CD4-positive, alpha-beta T cell (primary cell): ENCODE data around the gene VEZF1. TPM values are rescaled to one million over a fixed set of nuclear protein-coding genes. Genes with fewer than 3 reads are reported as not detected.

Experiments
- ATAC-seq: fragments of 200-7000 bp; cut with Tn5 transposase; one replicate; pipeline ENCODE4 v1.10.0; 2022; ENCODE audit warnings: mild to moderate bottlenecking; ENCODE audit not compliant: poor library complexity
- CTCF ChIA-PET: fragments of 350-600 bp; sonication (Branson Sonifier 250); formaldehyde crosslinking; loops from one replicate; lab custom pipeline; 2021; ENCODE audit warnings: antibody characterized with exemption, inconsistent platforms; lab: Charles Lee
- POLR2A ChIA-PET: fragments of 350-600 bp; sonication (Branson Sonifier 250); formaldehyde crosslinking; loops from one replicate; lab custom pipeline; 2021; ENCODE audit warnings: antibody characterized with exemption, inconsistent platforms; lab: Charles Lee
- DNase-seq, 14 experiments: peaks; one replicate each; pipeline ENCODE4 v3.0.0-alpha.2; 2013 to 2020; ENCODE audit warnings: mixed read lengths in 2 of 14
- H3K27ac ChIP-seq, 2 donors: one replicate each; pipeline versions ENCODE4 v1.5.1 to v1.7.0; 2013; ENCODE audit warnings: low read length in 2 of 2, low read depth in 1 of 2, mild to moderate bottlenecking in 1 of 2
- H3K27me3 ChIP-seq, 2 experiments: 1 replicate in 1 of 2; 2 replicates in 1 of 2; pipeline versions ENCODE4 v1.6.1 to v1.7.0; 2013; ENCODE audit warnings: low read length in 2 of 2, control low read depth in 1 of 2, mild to moderate bottlenecking in 1 of 2, moderate library complexity in 1 of 2; ENCODE audit not compliant: insufficient read depth in 2 of 2, control insufficient read depth in 1 of 2
- H3K36me3 ChIP-seq: one replicate; pipeline ENCODE4 v1.6.1; 2013; ENCODE audit warnings: low read length, control low read depth; ENCODE audit not compliant: insufficient read depth
- H3K4me1 ChIP-seq: one replicate; pipeline ENCODE4 v1.6.1; 2013; ENCODE audit warnings: low read length, control low read depth; ENCODE audit not compliant: insufficient read depth
- H3K4me3 ChIP-seq: one replicate; pipeline ENCODE4 v1.5.1; 2013; ENCODE audit warnings: mild to moderate bottlenecking, low read length, moderate library complexity
- H3K9me3 ChIP-seq, 2 experiments: 1 replicate in 1 of 2; 2 replicates in 1 of 2; pipeline versions ENCODE4 v1.6.1 to v1.7.0; 2013; ENCODE audit warnings: low read length in 2 of 2, mild to moderate bottlenecking in 2 of 2, control low read depth in 1 of 2, moderate library complexity in 1 of 2; ENCODE audit not compliant: control insufficient read depth in 1 of 2, insufficient read depth in 1 of 2
- H3K27ac Mint-ChIP-seq: one replicate; pipeline ENCODE4 v1.8.0; 2020; ENCODE audit warnings: mixed read lengths
- H3K27me3 Mint-ChIP-seq: one replicate; pipeline ENCODE4 v1.8.0; 2021; ENCODE audit warnings: mixed read lengths
- H3K36me3 Mint-ChIP-seq: one replicate; pipeline ENCODE4 v1.8.0; 2021; ENCODE audit warnings: low read depth, mixed read lengths
- H3K4me1 Mint-ChIP-seq: one replicate; pipeline ENCODE4 v1.8.0; 2021; ENCODE audit warnings: low read depth, mixed read lengths
- H3K4me3 Mint-ChIP-seq: one replicate; pipeline ENCODE4 v1.8.0; 2020; ENCODE audit warnings: mild to moderate bottlenecking, mixed read lengths
- H3K9me3 Mint-ChIP-seq: one replicate; pipeline ENCODE4 v1.8.0; 2020; ENCODE audit warnings: mixed read lengths
- intact Hi-C, 2 experiments: fragments of 100-400 bp; cut with DNase I in 1 of 2; cut with micrococcal nuclease in 1 of 2; formaldehyde crosslinking; loops; one replicate each; pipeline versions ENCODE4 v1.15.1 to v1.9.0; 2023 to 2025; cut with DNase I, micrococcal nuclease
- polyA plus RNA-seq, 2 donors: library from polyadenylated mRNA; unstranded; fragments of 120-200 nt; gene quantifications; one replicate each; pipeline ENCODE4 v1.2.1, GENCODE V29; 2013
- total RNA-seq, 174 experiments: library from RNA in 2 of 174; stranded (reverse) in 2 of 174; gene quantifications; one replicate each; pipeline ENCODE4 v1.2.3 and lab custom pipeline; 2021 to 2026
- TF ChIP-seq, protein P1 (sequence below): fragments of 200-600 bp; IDR thresholded peaks from one replicate; pipeline ENCODE4 v1.8.0; 2022; ENCODE audit warnings: antibody characterized with exemption, mild to moderate bottlenecking

VEZF1 gene
- total RNA-seq (10 to 100 TPM; 41.6 to 41.7 TPM), total RNA-seq (lab: John Stamatoyannopoulos, UW) (31.7 to 149 (median 107) reads per million in 172 experiments)
- 50.1 TPM for polyA plus RNA-seq (2013, experiment 1 of 2)
- 50.0 TPM for polyA plus RNA-seq (2013, experiment 2 of 2)

- peak within 1 kb of the TSS; percentile 97 for H3K27ac Mint-ChIP-seq
- intact Hi-C loops = loop anchor here (2.0 to 5.0 kb wide), 4 partner anchors 19 to 365 kb away; partner anchors contain the start of genes SRSF1 (in 2 of the 2), DYNLL2 (in 1 of the 2) and SUPT4H1 (in 1 of the 2)
- CTCF ChIA-PET = interaction anchor here (1.0 to 2.1 kb wide), 2 partner anchors 32 to 95 kb away, joined by 3 to 8 read pairs; partner anchors contain the start of gene CUEDC1
- H3K4me3 Mint-ChIP-seq = peak within 1 kb of the TSS; percentile 97
- peaks cover 49% of the 10 kb centered on the region for H3K36me3 Mint-ChIP-seq
- no peaks in the 10 kb centered on the region for H3K27me3 ChIP-seq
- TF ChIP-seq, protein P1, sequence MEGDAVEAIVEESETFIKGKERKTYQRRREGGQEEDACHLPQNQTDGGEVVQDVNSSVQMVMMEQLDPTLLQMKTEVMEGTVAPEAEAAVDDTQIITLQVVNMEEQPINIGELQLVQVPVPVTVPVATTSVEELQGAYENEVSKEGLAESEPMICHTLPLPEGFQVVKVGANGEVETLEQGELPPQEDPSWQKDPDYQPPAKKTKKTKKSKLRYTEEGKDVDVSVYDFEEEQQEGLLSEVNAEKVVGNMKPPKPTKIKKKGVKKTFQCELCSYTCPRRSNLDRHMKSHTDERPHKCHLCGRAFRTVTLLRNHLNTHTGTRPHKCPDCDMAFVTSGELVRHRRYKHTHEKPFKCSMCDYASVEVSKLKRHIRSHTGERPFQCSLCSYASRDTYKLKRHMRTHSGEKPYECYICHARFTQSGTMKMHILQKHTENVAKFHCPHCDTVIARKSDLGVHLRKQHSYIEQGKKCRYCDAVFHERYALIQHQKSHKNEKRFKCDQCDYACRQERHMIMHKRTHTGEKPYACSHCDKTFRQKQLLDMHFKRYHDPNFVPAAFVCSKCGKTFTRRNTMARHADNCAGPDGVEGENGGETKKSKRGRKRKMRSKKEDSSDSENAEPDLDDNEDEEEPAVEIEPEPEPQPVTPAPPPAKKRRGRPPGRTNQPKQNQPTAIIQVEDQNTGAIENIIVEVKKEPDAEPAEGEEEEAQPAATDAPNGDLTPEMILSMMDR = no peak
- DNase-seq (peak; percentile 67 to 90 (median 78)), ATAC-seq (peak; percentile 75)
- H3K4me1 Mint-ChIP-seq = peaks cover 70% of the 10 kb centered on the region
- no peaks in the 10 kb centered on the region for H3K27me3 Mint-ChIP-seq
- peaks cover 25% of the 10 kb centered on the region for H3K4me1 ChIP-seq
- H3K9me3 Mint-ChIP-seq = no peaks in the 10 kb centered on the region
- H3K9me3 ChIP-seq = no peaks in the 10 kb centered on the region
- H3K36me3 ChIP-seq = peaks cover 9% of the 10 kb centered on the region
- H3K4me3 ChIP-seq = peak within 1 kb of the TSS; percentile 86
- POLR2A ChIA-PET = interaction anchor here (0.8 to 8.1 kb wide), 14 partner anchors 9 to 903 kb away, joined by 3 to 94 read pairs (median 6); partner anchors contain the start of genes AKAP1, CUEDC1, DYNLL2 and MRPS23
- peak within 1 kb of the TSS; percentile 50 to 74 for H3K27ac ChIP-seq
Measured at GRCh38 chr17:57987581-57988300, at the start of gene VEZF1. Gene VEZF1, minus strand, starts transcription at chr17:57988254. Its CDS starts 143 bp downstream, at chr17:57988111.

GRCh38 chr17:58032691-58033415, 44.8 kb upstream of the VEZF1 start:
- ChIA-PET CTCF (no interaction called here), POLR2A (no interaction called here)
- H3K9me3 Mint-ChIP-seq = no peaks in the 10 kb centered on the region
- H3K4me3 Mint-ChIP-seq = no peak overlapping the region
- ATAC-seq (no peak), DNase-seq (no peak)
- TF ChIP-seq, protein P1 = no peak
- intact Hi-C loops = no loop called here
- Histone ChIP-seq H3K4me3 (no peak overlapping the region), H3K27ac (no peak overlapping the region), H3K9me3 (no peaks in the 10 kb centered on the region), H3K27me3 (peaks cover 0 to 4% of the 10 kb centered on the region in 2 experiments), H3K4me1 (no peaks in the 10 kb centered on the region), H3K36me3 (no peaks in the 10 kb centered on the region)
- no peak overlapping the region for H3K27ac Mint-ChIP-seq
- no peaks in the 10 kb centered on the region for H3K36me3 Mint-ChIP-seq
- peaks cover 41% of the 10 kb centered on the region for H3K27me3 Mint-ChIP-seq
- no peaks in the 10 kb centered on the region for H3K4me1 Mint-ChIP-seq

- intact Hi-C loops = no loop called here
- no peak overlapping the region for H3K4me3 Mint-ChIP-seq
- Histone ChIP-seq H3K27me3 (peaks cover 2 to 11% of the 10 kb centered on the region in 2 experiments), H3K4me3 (no peak overlapping the region), H3K4me1 (no peaks in the 10 kb centered on the region), H3K9me3 (no peaks in the 10 kb centered on the region), H3K27ac (no peak overlapping the region), H3K36me3 (no peaks in the 10 kb centered on the region)
- no peak for DNase-seq
- no peaks in the 10 kb centered on the region for H3K9me3 Mint-ChIP-seq
- no peak for ATAC-seq
- peaks cover 66% of the 10 kb centered on the region for H3K27me3 Mint-ChIP-seq
- no peaks in the 10 kb centered on the region for H3K36me3 Mint-ChIP-seq
- ChIA-PET CTCF (no interaction called here), POLR2A (interaction anchor here (0.5 kb wide), 1 partner anchor 142 kb away, joined by 4 read pairs; no protein-coding TSS in a partner anchor)
- TF ChIP-seq, protein P1 = no peak
- no peak overlapping the region for H3K27ac Mint-ChIP-seq
- no peaks in the 10 kb centered on the region for H3K4me1 Mint-ChIP-seq
Measured at GRCh38 chr17:58028578-58028977, 40.5 kb upstream of the VEZF1 start.
